Parathyroid adenoma (tissue), 2 donors: ENCODE results near the gene IL1RL2.

Experiments used
- H2AFZ ChIP-seq: fragments of 300-600 bp; sonication (generic); one replicate; pipeline ENCODE4 v1.7.0; 2017; ENCODE audit warnings: antibody characterized with exemption, mild to moderate bottlenecking
- H3K27ac ChIP-seq: fragments of 300-600 bp; sonication (generic); one replicate; pipeline ENCODE4 v1.7.0; 2017
- H3K27me3 ChIP-seq: fragments of 300-600 bp; sonication (generic); one replicate; pipeline ENCODE4 v1.7.0; 2017; ENCODE audit warnings: low read length; ENCODE audit not compliant: control insufficient read depth, insufficient read depth
- H3K36me3 ChIP-seq: fragments of 300-600 bp; sonication (generic); one replicate; pipeline ENCODE4 v1.7.0; 2017; ENCODE audit warnings: low read length; ENCODE audit not compliant: control insufficient read depth, insufficient read depth
- H3K4me1 ChIP-seq: fragments of 300-600 bp; sonication (generic); one replicate; pipeline ENCODE4 v1.7.0; 2017; ENCODE audit warnings: control low read depth
- H3K4me2 ChIP-seq: fragments of 300-600 bp; sonication (generic); one replicate; pipeline ENCODE4 v1.7.0; 2017; ENCODE audit warnings: low read length
- H3K4me3 ChIP-seq: fragments of 300-600 bp; sonication (generic); one replicate; pipeline ENCODE4 v1.7.0; 2017; ENCODE audit warnings: low read depth, low read length
- H3K79me2 ChIP-seq: fragments of 300-600 bp; sonication (generic); one replicate; pipeline ENCODE4 v1.7.0; 2017; ENCODE audit warnings: control low read depth
- H3K9ac ChIP-seq: fragments of 300-600 bp; sonication (generic); one replicate; pipeline ENCODE4 v1.7.0; 2017; ENCODE audit warnings: mild to moderate bottlenecking
- H3K9me3 ChIP-seq: fragments of 300-600 bp; sonication (generic); one replicate; pipeline ENCODE4 v1.7.0; 2017; ENCODE audit warnings: low read length; ENCODE audit not compliant: control insufficient read depth
- CTCF ChIP-seq: fragments of 300-600 bp; sonication (generic); IDR thresholded peaks from one replicate; pipeline ENCODE4 v1.7.0; 2017; ENCODE audit warnings: antibody characterized with exemption, mild to moderate bottlenecking
- donor health status: primary hyperparathyroidism.

Gene IL1RL2

GRCh38 chr2:102266204-102266603 lies 79.4 kb downstream of the IL1RL2 start:
- Histone ChIP-seq H3K4me3 (no peak overlapping the region), H3K36me3 (no peaks in the 10 kb centered on the region), H3K4me2 (no peak overlapping the region), H3K27me3 (no peaks in the 10 kb centered on the region), H3K79me2 (no peaks in the 10 kb centered on the region), H3K4me1 (no peaks in the 10 kb centered on the region), H2AFZ (no peak overlapping the region), H3K27ac (no peak overlapping the region), H3K9me3 (no peaks in the 10 kb centered on the region), H3K9ac (no peak overlapping the region)
- TF ChIP-seq CTCF, result no peak

GRCh38 chr2:102267774-102268173 lies 81.0 kb downstream of the IL1RL2 start:
- no peak for TF ChIP-seq CTCF
- Histone ChIP-seq H3K4me3 (no peak overlapping the region), H2AFZ (no peak overlapping the region)

GRCh38 chr2:102268510-102269199 lies 81.8 kb downstream of the IL1RL2 start:
- Histone ChIP-seq H3K27ac (no peak overlapping the region), H3K79me2 (no peaks in the 10 kb centered on the region), H3K4me1 (no peaks in the 10 kb centered on the region), H3K4me2 (no peak overlapping the region), H3K9me3 (no peaks in the 10 kb centered on the region), H2AFZ (no peak overlapping the region), H3K9ac (no peak overlapping the region), H3K36me3 (no peaks in the 10 kb centered on the region), H3K4me3 (no peak overlapping the region), H3K27me3 (no peaks in the 10 kb centered on the region)
- no peak for TF ChIP-seq CTCF

More at GRCh38 chr2:102267774-102268173, 81.0 kb downstream of the IL1RL2 start:
- Histone ChIP-seq H3K4me1 (no peaks in the 10 kb centered on the region), H3K27me3 (no peaks in the 10 kb centered on the region), H3K36me3 (no peaks in the 10 kb centered on the region), H3K9ac (no peak overlapping the region), H3K9me3 (no peaks in the 10 kb centered on the region), H3K27ac (no peak overlapping the region), H3K79me2 (no peaks in the 10 kb centered on the region), H3K4me2 (no peak overlapping the region)

- no peak overlapping the region for H2AFZ ChIP-seq
- no peaks in the 10 kb centered on the region for H3K4me1 ChIP-seq
- H3K4me2 ChIP-seq, result no peak overlapping the region
- H3K27ac ChIP-seq, result no peak overlapping the region
- H3K36me3 ChIP-seq, result no peaks in the 10 kb centered on the region
- H3K79me2 ChIP-seq, result no peaks in the 10 kb centered on the region
- no peaks in the 10 kb centered on the region for H3K27me3 ChIP-seq
- H3K4me3 ChIP-seq, result no peak overlapping the region
- H3K9me3 ChIP-seq, result no peaks in the 10 kb centered on the region
- no peak overlapping the region for H3K9ac ChIP-seq
- TF ChIP-seq CTCF, result no peak
Measured at GRCh38 chr2:102269200-102269524, 82.3 kb downstream of the IL1RL2 start.

GRCh38 chr2:102271844-102272243 lies 85.0 kb downstream of the IL1RL2 start:
- H3K4me1 ChIP-seq, result no peaks in the 10 kb centered on the region
- H3K79me2 ChIP-seq, result no peaks in the 10 kb centered on the region
- no peaks in the 10 kb centered on the region for H3K36me3 ChIP-seq
- no peaks in the 10 kb centered on the region for H3K27me3 ChIP-seq
- H3K27ac ChIP-seq, result no peak overlapping the region
- TF ChIP-seq CTCF, result no peak
- no peak overlapping the region for H3K4me3 ChIP-seq
- no peak overlapping the region for H3K4me2 ChIP-seq
- H2AFZ ChIP-seq, result no peak overlapping the region
- H3K9me3 ChIP-seq, result no peaks in the 10 kb centered on the region
- no peak overlapping the region for H3K9ac ChIP-seq
